Measurements from ENCODE around the gene C9orf78.

C9orf78 gene

GRCh38 chr9:129777769-129778130, 57.3 kb downstream of the C9orf78 start:
- ChIA-PET CTCF (interaction anchor here (0.6 to 2.7 kb wide), 4 partner anchors 40 to 135 kb away, joined by 3 to 12 read pairs (median 6); no protein-coding TSS in a partner anchor), POLR2A (interaction anchor here (2.8 kb wide), 1 partner anchor 39 kb away, joined by 12 read pairs; no protein-coding TSS in a partner anchor)
- DNase-seq (ENCODE audit: extremely low spot score) = no peak
- TF ChIP-seq SP1 (IDR thresholded peaks at IDR 0.05) (no peak), ELF4 (IDR thresholded peaks at IDR 0.05) (no peak), ARNT (IDR thresholded peaks at IDR 0.05) (no peak), BHLHE40 (IDR thresholded peaks at IDR 0.05; ENCODE audit: borderline replicate concordance) (no peak), NFRKB (IDR thresholded peaks at IDR 0.05) (no peak), TARDBP (IDR thresholded peaks at IDR 0.05) (no peak), L3MBTL2 (conservative IDR thresholded peaks at IDR 0.05) (no peak), LEF1 (IDR thresholded peaks at IDR 0.05; ENCODE audit: borderline replicate concordance) (no peak), SUZ12 (IDR thresholded peaks at IDR 0.05) (no peak), FOXK2 (IDR thresholded peaks at IDR 0.05) (no peak), HDGF (IDR thresholded peaks at IDR 0.05; ENCODE audit: borderline replicate concordance) (no peak), FOXM1 (IDR thresholded peaks at IDR 0.05; ENCODE audit: borderline replicate concordance) (no peak), FOXA1 (IDR thresholded peaks at IDR 0.05) (no peak), PKNOX1 (IDR thresholded peaks at IDR 0.05) (no peak), ZNF384 (IDR thresholded peaks at IDR 0.05) (no peak), CTBP1 (IDR thresholded peaks at IDR 0.05; ENCODE audit: borderline replicate concordance) (no peak)
